Activated CD4-positive, CD25-positive, alpha-beta regulatory T cell treated with anti-CD3 and anti-CD28 coated beads, Interleukin-2, amount 50 U/mL, for 16 hours (primary cell): ENCODE measurements around the gene COPE.
"Not testable (repeated sequence)": the region's sequence is repeated elsewhere in the genome, so short reads cannot be mapped to it uniquely, and the experiment has no call there.

Experiments
- DNase-seq: peaks from one replicate; pipeline ENCODE4 v3.0.0-alpha.2; 2020; ENCODE audit warnings: low read depth, low spot score

Gene COPE

GRCh38 chr19:18940769-18941627, 21.8 kb upstream of the COPE start, which contains the start of gene HOMER3:
HOMER3 (minus strand) TSS chr19:18941217; CDS start chr19:18938982, 2,235 bp downstream.
- peak; percentile 57 for DNase-seq

- DNase-seq, result no peak
These were observed 21.0 kb upstream of the COPE start for GRCh38 chr19:18939922-18940768.

GRCh38 chr19:18939163-18939562, 20.0 kb upstream of the COPE start:
- no peak for DNase-seq

- no peak for DNase-seq
These were observed 14.1 kb upstream of the COPE start for GRCh38 chr19:18933297-18933696.

- DNase-seq, result peak; percentile 61
These were observed 13.1 kb upstream of the COPE start for GRCh38 chr19:18932216-18932841.

- no peak for DNase-seq
These were observed 12.4 kb upstream of the COPE start for GRCh38 chr19:18931316-18932162.

- no peak for DNase-seq
These were observed 10.1 kb upstream of the COPE start for GRCh38 chr19:18929311-18929710.

GRCh38 chr19:18928018-18928805, 9.0 kb upstream of the COPE start:
- no peak for DNase-seq

- no peak for DNase-seq
These were observed 5.6 kb upstream of the COPE start for GRCh38 chr19:18924684-18925213.

GRCh38 chr19:18922228-18922985, 3.2 kb upstream of the COPE start:
- no peak for DNase-seq

- no peak for DNase-seq
These were observed 2.4 kb upstream of the COPE start for GRCh38 chr19:18921593-18921992.

- DNase-seq, result no peak
These were observed 1.2 kb upstream of the COPE start for GRCh38 chr19:18920400-18920799.

GRCh38 chr19:18919900-18920214, 670 bp upstream of the COPE start:
- no peak for DNase-seq

- not testable (repeated sequence) for DNase-seq
These were observed 1.6 kb downstream of the COPE start for GRCh38 chr19:18917593-18917992.

- DNase-seq, result no peak
These were observed 3.5 kb downstream of the COPE start for GRCh38 chr19:18915639-18916038.

- DNase-seq, result no peak
These were observed 5.7 kb downstream of the COPE start for GRCh38 chr19:18913466-18913865.

- DNase-seq, result no peak
These were observed 6.3 kb downstream of the COPE start for GRCh38 chr19:18912933-18913332.

- no peak for DNase-seq
These were observed 8.3 kb downstream of the COPE start for GRCh38 chr19:18910801-18911436.

- DNase-seq, result no peak
These were observed 9.2 kb downstream of the COPE start for GRCh38 chr19:18910010-18910409.
